SH-SY5Y (cell line): ENCODE results near the gene CYREN.

Source experiments
- GATA2 ChIP-seq: IDR thresholded peaks from 2 replicates; pipeline ENCODE4 v1.6.1; 2011; ENCODE audit warnings: mild to moderate bottlenecking, low read depth, low read length
- GATA3 ChIP-seq: IDR thresholded peaks from 2 replicates; pipeline ENCODE4 v1.6.1; 2011; ENCODE audit warnings: low read depth, mild to moderate bottlenecking, low read length, moderate library complexity

DNA sequence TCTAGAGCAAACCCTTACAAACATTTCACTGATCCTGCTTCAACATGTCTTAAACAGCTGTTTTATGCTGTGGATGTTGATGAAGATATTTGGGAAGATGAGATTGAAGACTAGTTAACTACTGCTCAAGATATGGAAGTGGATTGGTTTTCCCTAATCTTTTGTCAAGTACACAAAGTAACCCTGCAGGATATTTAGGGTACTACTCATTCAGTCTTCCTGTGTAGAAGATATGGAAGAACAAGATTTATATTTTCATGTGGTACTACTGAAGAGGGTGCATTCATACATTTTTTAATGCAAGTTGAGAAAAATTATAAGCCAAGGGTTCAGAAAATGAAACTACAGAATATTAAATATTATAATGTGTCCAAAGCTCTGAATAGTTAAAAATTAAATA is 40.9 kb downstream of the CYREN start:
- TF ChIP-seq GATA3: no peak
- no peak for TF ChIP-seq GATA2
